Gastroesophageal sphincter (tissue), 3 donors: Measurements from ENCODE around the gene SOX5.

ENCODE experiments used
- CTCF ChIP-seq, 4 experiments: fragments of 200-600 bp in 2 of 4; fragments of 450-650 bp in 2 of 4; sonication (generic) in 1 of 4; IDR thresholded peaks; one replicate each; pipeline ENCODE4 v1.5.1; 2017 to 2019; ENCODE audit warnings: antibody characterized with exemption in 4 of 4, mild to moderate bottlenecking in 2 of 4, moderate library complexity in 2 of 4
- EP300 ChIP-seq: sonication (generic); formaldehyde crosslinking; IDR thresholded peaks from one replicate; pipeline ENCODE4 v1.6.1; 2017; ENCODE audit warnings: antibody characterized with exemption, mild to moderate bottlenecking
- POLR2A ChIP-seq, 2 donors: fragments of 450-650 bp; IDR thresholded peaks; one replicate each; pipeline ENCODE4 v1.6.1; 2017; ENCODE audit warnings: antibody characterized with exemption in 2 of 2, mild to moderate bottlenecking in 2 of 2, moderate library complexity in 1 of 2
- POLR2AphosphoS5 ChIP-seq: sonication (generic); formaldehyde crosslinking; IDR thresholded peaks from one replicate; pipeline ENCODE4 v1.6.1; 2017; ENCODE audit warnings: antibody characterized with exemption

- TF ChIP-seq POLR2A (IDR thresholded peaks at IDR 0.05), result no peak
- TF ChIP-seq EP300, result no peak
- TF ChIP-seq CTCF (IDR thresholded peaks at IDR 0.05), result no peak
- no peak for TF ChIP-seq POLR2AphosphoS5
These were observed 241.2 kb downstream of the SOX5 start for GRCh38 chr12:23708185-23708837.
